Posterior vena cava (tissue), 2 donors: ENCODE data around the gene C17orf100. TPM values are rescaled to one million over a fixed set of nuclear protein-coding genes. Genes with fewer than 3 reads are reported as not detected.
"Not testable (repeated sequence)": the region's sequence is repeated elsewhere in the genome, so short reads cannot be mapped to it uniquely, and the experiment has no call there.

Experiments
- DNase-seq: peaks from one replicate; pipeline ENCODE4 v3.0.0-alpha.2; 2020; ENCODE audit warnings: low spot score
- intact Hi-C, 2 donors: fragments of 100-400 bp; cut with DNase I; formaldehyde crosslinking; loops; one replicate each; pipeline versions ENCODE4 v1.14.1 to v1.14.2; 2022 to 2023
- total RNA-seq, 2 donors: library from RNA; stranded (reverse); fragmentation: NEBNext Ultra II Directional; extraction: Animal tissue kit (Norgen Biotek cat#: 25700); gene quantifications; one replicate each; pipeline ENCODE4 v1.2.1, GENCODE V29; 2021
- donor health status: DM: yes; HTN: yes; CAD: no.
- donor health status: DM: yes; HTN: yes; CAD: no.

Gene C17orf100
- total RNA-seq, 2 donors from 2014 or later = 0.81 to 1.2 TPM

DNA sequence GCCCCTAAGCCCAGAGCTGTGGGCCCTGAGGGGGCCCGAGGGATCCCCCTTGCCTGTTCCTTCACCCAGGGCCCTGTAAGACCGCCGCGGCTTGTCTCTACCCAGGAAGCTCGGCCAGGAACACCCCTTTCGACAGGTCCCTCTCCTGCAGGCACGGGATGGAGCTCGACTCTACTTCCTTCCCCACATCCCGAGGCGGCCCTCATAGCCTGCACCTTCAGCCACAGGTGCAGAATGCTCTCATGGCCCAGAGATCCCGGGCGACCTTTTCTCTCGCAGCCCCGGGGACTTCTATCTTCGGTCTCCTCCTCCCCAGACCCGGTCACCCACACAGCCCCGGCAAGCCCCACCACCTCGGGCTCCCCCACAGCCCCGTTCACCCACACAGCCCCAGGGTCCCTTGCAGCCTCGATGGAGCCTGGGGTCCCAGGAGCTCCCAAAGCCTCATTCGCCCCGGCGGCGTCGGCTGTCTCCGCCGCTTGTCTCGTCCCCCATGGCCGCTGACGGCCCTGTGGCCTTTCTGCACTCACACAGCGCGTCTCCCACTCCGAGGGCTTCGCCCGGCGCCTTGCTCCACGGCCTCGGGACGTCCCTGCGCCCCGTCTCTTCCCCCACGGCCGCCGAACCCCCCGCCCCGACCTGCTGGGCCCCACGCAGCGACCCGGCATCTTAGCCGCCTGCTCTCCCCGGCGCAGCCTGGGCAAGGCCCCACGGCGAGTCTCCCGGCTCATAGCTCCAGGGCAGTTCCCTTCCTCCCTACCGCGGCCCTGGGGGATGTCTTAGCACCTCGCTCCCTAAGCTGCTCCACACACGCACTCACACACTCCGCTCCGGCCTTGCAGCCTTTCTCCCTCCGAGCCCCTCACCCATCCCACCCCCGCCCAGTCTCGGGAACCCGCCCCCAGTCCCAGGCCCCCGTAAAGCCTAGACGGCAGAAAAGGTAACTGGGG, 11.7 kb upstream of the C17orf100 start:
- intact Hi-C loops = loop anchor here (10.0 kb wide), 1 partner anchor 165 kb away; no protein-coding TSS in a partner anchor
- DNase-seq = peak; percentile 90

DNA sequence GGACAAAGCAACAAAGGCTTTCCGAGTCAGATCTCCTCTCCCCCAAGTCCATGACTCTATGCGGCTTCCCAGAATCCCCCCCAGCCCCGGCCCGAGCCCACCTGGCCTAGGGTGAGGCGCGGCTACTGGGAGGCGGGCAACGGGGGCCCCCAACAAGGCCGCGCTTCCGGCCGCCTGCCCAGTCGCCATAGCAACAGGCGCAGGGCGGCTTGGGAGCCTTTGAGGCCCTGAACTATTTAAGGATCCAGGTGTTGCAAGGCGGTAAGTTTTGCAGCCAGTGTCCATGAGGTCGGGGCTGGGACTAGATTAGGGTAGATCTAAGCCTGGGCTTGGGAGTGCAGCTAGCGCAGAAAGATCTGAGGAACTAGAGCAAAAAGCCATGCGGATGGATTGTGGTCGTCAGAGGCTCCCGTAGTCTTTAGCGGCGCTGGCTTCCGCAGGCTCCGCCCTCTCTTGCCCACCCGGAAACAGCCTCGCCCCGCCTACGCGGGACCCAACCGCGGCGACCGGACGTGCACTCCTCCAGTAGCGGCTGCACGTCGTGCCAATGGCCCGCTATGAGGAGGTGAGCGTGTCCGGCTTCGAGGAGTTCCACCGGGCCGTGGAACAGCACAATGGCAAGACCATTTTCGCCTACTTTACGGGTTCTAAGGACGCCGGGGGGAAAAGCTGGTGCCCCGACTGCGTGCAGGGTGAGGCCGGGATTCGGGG, 10.9 kb upstream of the C17orf100 start, which contains the start of the genes KIAA0753 and TXNDC17:
TSS of gene KIAA0753 (minus strand) at position 176 of the 711 bp plus-strand sequence. CDS start 5,608 bp downstream, outside the sequence.
TSS of gene TXNDC17 (plus strand) at position 525 of the 711 bp plus-strand sequence. CDS start at position 548, 23 bp downstream.
- intact Hi-C loops = loop anchor here in 1 of 2 donors (10.0 kb wide), 1 partner anchor 166 kb away; no protein-coding TSS in a partner anchor
- peak; percentile 98 for DNase-seq

DNA sequence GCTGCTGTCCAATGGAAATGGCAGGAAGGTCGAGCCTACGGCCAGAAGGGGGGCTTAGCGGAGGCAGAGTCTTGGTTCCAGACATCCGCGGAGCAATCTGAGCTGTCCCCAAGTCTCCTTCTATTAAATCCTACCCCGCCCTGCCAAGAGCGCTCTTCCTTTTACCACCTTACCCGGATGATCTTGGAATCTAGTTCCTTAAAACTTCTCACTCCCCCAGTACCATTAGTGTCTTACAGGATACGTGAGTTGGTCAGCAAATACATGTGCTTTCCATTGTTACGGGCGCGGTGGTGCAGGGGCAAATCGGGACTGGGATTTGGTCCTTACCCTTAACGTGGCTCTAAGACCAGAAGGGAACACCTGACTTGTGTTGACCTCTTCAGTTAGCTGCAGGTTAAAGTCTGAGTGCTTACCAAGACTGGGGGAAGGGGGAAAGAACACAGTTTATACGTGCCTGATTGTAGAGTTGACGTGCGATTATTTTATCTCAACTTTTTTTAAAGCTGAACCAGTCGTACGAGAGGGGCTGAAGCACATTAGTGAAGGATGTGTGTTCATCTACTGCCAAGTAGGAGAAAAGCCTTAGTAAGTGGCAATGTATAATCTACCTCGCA, 10.2 kb upstream of the C17orf100 start:
- no peak for DNase-seq
- intact Hi-C loops = loop anchor here in 1 of 2 donors (10.0 kb wide), 1 partner anchor 167 kb away; no protein-coding TSS in a partner anchor

DNA sequence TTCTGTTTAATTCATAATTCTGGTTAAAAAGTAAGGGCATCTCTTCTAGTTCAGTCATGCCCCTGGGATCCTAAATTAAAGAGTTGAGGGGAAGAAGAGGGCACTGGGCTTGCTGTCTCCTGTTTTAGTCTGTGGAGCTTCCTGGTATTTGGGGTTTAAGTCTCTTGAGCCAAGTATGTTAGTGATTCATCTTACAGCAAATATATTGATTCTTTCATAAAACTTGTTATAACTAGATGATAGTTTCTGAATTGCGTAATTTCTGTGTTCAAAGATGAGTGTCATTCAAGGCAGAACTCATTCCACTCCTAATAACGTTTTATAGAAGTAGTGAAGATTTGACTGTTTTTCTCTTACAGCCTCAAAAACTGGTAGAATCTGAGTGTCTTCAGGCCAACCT, 9.0 kb upstream of the C17orf100 start:
- no peak for DNase-seq
- intact Hi-C loops = loop anchor here in 1 of 2 donors (10.0 kb wide), 1 partner anchor 168 kb away; no protein-coding TSS in a partner anchor

DNA sequence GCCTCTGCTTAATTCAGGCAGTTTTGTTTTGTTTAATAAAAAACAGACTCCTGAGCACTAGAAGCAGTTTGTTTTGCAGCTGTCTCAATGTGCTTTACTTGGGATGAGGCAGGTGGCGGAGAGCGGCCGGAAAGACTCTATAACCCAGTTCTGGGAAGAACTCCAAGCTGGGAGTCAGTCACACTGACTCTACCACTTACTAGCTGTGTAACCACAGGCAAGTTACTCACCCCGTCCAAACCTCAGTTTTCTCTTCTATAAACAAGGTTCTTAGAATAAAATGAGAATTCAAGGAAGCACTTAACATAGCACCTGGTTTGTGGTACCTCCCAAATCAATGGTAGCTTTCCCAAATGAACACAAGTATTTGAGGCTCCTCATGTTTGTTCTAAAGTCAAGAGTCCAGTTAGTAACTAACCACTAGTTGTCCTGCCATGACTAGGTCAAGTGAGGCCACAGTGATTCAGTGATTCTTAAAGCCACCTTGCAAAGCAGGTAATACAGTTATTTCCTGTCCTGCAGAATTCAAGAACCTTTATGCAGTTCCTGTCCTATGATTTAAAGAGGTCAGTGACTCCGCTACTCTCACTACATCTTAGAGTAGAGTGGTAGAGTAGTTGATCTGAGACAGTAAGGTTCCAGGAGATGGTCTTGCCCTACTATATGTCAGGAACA, 8.0 kb upstream of the C17orf100 start:
- intact Hi-C loops = loop anchor here in 1 of 2 donors (10.0 kb wide), 1 partner anchor 169 kb away; no protein-coding TSS in a partner anchor
- DNase-seq = no peak

DNA sequence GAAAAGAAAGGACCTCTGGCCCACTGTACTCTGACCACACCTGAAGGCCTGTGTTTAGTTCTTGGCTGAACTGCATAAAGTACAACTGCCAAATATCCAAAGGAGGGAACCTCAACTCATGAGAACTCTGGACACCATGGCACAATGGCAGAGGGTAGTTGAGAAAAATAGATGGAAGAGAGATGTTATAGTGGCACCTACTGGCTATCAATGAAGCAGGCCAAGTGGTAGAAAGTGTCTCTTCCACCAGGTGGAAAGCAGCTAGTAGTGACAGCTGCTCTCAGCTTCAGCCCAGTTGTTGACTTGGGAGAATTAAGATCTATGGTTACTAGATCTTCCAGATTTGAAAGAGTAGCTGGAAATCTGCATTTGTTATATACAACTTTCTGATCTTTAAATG, 3.4 kb upstream of the C17orf100 start:
- no peak for DNase-seq
- intact Hi-C loops = loop anchor here in 1 of 2 donors (10.0 kb wide), 1 partner anchor 173 kb away; no protein-coding TSS in a partner anchor

DNA sequence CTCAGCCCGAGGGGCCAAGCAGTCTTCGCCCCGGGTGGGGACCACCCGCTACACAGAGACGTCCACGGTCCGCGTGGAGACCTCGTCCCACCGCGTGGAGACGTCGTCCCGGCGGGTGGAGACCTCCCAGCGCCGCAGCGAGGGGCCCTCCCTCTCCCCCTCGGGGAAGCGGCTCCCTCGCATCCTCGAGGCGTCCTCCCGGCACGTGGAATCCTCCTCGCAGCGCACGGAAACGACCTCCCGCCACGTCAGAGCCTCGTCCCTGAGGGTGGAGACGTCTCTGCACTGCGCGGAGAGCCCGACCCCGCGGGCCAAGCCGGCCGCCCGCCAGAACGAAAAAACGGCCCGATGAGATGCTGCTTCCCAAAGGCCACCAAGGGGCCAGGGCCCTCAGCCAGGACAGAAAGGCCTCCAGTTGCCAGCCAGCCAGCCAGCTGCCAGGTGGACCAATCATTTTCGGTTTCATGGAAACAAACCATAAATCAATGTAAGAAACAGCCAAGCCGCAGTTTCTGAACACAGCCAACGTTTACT, 424 bp downstream of the C17orf100 start:
- intact Hi-C loops = no loop called here
- DNase-seq = peak; percentile 95

DNA sequence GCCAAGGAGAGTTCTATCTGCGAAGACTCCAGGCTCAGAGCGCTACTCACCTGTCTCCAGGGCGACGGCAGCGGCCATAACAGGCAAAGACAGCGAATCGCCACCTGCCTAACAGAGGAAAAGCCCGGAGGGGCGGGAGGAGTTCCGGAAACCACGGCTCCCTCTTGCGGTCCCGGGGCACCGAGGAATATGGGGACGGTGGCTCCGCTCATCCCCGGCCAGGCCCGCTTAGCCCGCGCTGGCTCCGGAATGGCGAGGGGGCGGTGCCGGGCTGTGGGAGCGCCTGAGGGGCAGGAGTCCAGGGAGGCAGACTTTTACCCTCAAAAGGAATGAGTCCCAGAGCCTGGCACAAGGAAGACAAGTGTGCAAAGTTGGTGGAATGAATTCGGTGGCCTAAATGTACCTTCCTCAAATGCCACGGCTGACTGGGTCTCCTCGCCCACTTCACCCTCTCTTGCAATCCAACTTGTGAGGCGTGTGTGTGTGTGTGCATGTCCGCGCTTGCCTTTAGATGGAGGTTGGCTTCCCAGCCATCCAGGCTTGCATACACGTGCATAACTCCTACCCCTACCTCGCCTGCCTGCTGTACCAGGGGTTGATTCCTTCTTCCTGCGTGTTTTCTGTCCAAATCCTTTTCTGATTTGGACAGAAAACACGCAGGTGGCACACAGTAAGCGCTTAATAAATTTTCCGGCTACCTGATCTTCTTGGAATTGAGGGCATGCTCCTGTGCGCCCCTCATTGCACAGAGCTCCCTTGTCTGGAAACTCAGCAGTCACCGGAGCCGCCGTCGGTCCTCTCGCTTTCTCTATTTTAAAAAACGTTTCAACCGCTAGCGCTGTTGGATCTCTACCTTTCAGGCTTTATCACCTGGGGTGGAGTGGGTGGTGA, 3.5 kb downstream of the C17orf100 start:
- no peak for DNase-seq
- intact Hi-C loops = no loop called here

DNA sequence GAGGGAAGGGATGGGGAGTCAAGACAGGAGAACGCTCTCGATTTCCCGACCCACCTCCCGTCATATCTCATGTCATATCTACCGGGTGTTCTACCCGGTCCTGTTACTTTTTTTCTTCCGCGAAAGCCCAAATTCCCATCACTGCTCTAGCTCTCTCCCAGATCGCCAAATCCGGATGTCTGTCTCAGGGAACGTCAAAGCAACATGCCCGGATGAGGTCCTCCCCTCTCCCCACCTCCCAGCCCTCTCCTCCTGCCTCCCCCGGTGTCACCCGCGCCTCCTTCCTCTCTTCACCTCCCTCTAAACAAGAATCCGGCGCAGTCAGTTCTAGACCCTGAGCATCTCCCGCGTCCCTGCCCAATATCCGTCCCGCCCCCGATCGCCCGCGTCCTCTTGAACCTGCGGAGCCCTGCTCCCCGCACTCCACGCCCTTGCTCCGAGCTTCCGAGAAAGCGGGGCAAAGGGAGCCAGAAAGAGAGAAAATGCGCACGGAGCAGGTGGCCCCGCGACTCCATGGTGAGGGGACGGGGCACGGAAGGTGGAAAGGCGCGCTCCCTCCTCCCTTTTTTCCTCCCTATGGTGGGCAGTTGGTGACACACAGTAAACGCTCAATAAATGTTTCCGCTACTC, 4.3 kb downstream of the C17orf100 start:
- intact Hi-C loops, DNase-seq: not testable (repeated sequence)

DNA sequence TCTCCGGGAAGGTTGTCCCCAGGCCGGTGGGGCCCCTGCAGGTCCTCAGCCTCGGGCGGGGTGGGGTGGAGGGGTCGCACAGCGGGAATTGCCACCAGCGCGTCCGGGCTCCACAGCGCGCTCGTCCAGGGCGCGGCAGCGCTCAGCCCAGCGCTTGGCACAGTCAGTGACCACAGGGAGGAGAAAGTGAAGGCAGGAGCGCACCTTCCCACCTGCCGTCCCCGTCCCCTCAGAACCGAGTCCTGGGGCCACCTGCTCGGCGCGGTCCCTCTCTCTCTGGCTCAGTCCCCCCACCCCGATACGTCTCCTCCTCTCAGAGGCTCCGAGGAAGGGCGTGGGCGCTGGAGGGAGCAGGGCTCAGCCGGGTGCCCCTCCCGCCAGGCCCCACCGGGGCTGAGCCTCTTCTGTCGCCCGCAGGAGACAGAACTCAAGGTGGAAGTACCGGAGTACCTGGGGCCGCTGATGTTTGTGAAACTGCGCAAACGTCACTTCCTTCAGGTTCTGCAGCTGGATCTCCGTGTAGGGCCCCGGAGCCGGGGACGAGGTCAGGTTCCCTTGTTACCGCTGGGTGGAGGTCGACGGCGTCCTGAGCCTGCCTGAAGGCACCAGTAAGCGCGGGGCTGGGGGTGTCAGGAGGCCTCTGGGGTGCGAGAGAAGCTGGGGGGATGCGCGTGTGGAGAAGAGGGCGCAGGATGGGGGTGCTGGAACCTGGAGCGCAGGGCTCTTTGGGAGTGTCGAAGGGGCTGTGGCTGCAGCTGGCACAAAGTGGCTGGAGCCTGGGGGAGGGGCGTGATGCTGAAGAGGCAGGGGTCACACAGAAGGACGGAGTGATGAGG, 5.5 kb downstream of the C17orf100 start:
- DNase-seq, intact Hi-C loops: not testable (repeated sequence)

DNA sequence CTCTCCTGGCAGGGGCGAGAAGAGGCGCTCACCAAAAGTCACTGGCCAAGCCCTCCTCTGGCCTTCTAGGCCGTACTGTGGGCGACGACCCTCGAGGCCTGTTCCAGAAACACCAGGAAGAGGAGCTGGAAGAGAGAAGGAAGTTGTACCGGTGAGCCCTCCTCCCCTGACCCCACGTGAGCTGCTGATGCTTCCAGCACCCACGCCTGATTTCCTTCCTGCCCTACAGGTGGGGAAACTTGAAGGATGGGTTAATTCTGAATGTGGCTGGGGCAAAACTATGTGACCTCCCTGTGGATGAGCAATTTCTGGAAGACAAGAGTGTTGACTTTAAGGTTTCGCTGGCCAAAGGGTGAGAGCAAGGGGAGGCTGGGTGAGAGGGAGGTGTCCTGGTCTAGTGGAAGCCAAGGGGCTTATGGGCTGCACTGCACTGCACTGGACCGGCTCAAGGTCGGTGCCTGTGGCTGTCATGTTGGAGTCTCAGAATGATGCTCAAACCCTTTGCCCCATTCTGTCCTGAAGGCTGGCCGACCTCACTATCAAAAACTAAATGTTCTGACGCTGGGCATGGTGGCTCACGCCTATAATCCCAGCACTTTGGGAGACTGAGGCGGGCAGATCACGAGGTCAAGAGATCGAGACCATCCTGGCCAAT, 6.2 kb downstream of the C17orf100 start:
- DNase-seq = no peak
- intact Hi-C loops = no loop called here

DNA sequence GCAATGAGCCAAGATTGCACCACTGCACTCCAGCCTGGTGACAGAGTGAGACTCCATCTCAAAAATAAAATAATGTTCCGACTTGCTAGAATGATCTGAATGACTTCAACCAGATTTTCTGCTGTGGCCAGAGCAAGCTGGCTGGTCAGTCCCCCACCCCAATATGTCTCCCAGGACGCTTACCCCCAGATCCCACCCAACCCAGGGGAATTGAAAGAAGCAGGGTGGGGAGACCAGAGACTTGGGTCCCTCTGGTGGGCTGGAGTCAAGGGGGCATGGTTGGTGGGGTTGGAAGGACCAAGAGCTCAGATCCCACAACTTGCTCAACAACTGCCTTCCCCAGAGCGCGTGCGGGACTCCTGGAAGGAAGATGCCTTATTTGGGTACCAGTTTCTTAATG, 6.8 kb downstream of the C17orf100 start:
- intact Hi-C loops, DNase-seq: not testable (repeated sequence)

DNA sequence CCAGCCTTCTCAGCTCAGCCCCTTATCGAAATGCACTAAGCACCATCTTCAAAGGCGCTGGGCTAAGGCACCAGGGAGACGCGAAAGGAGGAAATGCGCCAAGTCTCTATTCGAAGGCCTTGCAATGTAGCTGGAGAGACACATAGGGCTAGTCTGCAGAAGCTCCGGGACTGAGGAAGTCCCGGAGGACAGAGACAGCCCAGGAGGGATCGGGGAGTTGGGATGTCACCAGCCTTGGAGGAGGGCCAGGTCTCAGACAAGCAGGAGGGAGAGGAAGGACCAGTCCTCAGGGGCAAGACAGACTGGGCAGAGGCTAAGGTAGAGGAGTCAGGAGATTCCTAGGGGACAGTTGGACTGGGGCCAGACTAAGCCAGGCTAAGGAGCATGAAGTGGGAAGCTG, 8.5 kb downstream of the C17orf100 start:
- intact Hi-C loops = loop anchor here (10.0 kb wide), 1 partner anchor 345 kb away; no protein-coding TSS in a partner anchor
- no peak for DNase-seq

DNA sequence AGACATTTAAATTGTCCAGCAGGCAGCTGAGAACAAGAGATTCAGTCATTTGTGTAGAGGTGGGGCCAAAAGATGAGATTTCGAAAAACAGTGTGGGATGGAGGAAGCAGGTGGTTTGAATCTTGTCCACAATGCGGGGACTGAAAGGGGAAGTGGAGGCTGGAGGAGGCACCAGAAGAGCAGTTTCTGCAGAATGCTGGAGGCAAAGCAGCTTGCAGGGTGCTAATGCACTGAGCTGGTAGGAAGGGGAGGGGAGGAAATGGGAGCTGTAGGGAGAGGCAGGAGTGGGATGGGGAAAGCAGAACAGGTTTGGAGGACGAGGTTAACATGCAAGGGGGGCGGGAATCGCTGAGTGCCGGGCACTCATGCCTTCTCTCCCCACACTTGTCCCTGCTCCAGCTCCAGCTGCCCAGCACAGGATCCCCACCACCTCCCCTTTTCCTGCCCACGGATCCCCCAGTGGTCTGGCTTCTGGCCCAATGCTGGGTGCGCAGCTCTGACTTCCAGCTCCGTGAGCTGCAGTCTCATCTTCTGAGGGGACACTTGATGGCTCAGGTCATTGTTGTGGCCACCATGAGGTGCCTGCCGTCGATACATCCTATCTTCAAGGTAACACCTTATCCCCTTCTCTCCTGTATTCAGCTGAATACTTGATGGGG, 9.4 kb downstream of the C17orf100 start:
- DNase-seq = no peak
- intact Hi-C loops = loop anchor here (10.0 kb wide), 1 partner anchor 344 kb away; no protein-coding TSS in a partner anchor

DNA sequence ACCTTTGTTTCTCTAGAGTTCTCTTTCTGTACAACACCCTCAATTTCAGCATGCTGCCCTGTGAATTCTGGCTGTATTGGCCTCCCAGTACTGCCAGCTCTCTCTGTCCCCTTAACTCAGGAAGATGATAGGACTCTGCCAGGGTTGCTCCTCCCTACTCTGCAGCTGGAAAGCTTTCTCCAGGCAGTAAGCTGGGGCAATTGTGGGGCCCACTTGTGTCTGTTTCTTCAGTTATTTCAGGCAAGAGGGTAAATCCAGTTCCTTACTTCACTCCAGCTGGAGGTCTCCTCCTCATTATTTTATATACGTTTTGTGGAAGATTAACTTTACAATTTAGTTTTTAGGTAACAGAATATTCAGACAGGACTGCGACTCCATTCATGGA, 9.9 kb downstream of the C17orf100 start:
- intact Hi-C loops = loop anchor here (10.0 kb wide), 1 partner anchor 343 kb away; no protein-coding TSS in a partner anchor
- DNase-seq = no peak
